ENCODE data around the gene SFI1. TPM values are rescaled to one million over a fixed set of nuclear protein-coding genes. Genes with fewer than 3 reads are reported as not detected.
"Not testable (repeated sequence)": the region's sequence is repeated elsewhere in the genome, so short reads cannot be mapped to it uniquely, and the experiment has no call there.

SFI1 gene
- total RNA-seq, 1 donor from 2014 or later: 8.8 TPM

DNA sequence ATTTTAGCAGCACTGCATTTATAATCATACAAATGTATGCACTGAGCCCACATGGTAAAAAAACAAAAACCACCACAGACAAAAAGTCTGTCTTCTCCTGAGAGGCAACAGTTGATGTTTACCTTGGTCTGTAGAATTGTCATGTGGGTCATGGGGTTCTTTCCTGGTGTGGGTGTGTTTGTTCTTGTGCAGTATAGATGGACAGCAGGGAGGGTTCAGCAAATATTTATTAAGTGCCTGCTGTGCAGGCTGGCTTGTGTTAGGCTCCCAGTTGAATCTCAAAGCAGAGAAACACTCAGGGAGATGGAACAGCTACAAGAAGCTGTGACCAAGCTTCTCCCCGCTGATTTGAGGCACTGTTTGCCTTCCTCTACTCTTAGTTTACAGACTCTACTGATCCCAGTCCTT is 83.5 kb downstream of the SFI1 start:
- no peak for DNase-seq
- ATAC-seq: no peak
- intact Hi-C loops (cut with micrococcal nuclease): no loop called here

- ATAC-seq (no peak), DNase-seq (no peak)
- intact Hi-C loops (cut with micrococcal nuclease): no loop called here
These were observed 87.6 kb downstream of the SFI1 start for GRCh38 chr22:31583861-31584485.

DNA sequence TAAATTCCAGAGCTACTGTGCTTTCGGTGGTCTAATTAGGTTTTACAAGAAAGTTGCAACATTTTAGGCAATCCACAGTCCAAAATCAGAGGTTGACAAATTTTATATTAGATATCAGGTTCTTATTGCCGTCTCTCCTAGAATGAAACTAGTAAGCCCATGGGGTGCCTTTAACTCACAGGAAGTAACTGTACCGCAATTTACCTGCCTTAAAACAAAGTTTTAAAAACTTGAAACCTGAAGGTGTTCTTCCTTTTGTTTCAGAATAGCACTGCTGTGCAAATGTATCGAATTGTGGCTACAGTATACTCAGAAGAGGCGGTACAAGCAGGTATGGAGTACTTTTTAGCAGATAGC is 88.4 kb downstream of the SFI1 start:
- intact Hi-C loops (cut with micrococcal nuclease): no loop called here
- DNase-seq (no peak), ATAC-seq (no peak)

DNA sequence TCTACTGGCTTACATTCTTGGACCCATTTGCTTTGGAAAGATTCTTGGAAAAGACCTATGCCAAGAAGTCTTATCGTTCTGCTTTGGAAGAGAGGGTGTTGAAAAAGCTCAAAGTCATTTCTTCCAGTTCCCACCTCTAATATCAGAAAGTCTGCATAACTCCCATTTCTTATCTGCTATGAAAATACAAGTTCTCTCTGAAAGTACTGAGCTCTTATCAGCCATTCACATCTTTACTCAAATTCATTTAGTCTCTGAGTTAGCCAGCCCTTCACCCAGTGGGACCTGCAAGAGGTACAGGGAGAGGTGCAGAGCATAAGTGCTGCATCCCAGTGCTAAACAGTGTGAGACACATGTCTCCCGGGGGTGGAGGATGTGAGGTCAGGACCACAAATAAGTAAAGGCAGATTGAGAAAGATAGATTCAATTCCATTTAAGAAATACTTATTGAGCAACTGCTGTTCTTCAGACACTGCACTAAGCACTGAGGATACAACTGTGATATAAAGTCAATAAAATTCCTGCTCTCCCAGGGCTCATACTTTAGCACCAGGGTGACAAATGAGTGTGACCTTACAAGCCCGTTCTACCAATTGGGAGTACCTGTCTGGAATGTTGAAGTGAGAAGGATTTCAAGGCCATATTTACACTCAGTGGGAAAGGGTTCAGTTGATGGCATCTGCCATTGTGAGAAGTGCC is 89.0 kb downstream of the SFI1 start:
- ATAC-seq (no peak), DNase-seq (no peak)
- intact Hi-C loops (cut with micrococcal nuclease): no loop called here

DNA sequence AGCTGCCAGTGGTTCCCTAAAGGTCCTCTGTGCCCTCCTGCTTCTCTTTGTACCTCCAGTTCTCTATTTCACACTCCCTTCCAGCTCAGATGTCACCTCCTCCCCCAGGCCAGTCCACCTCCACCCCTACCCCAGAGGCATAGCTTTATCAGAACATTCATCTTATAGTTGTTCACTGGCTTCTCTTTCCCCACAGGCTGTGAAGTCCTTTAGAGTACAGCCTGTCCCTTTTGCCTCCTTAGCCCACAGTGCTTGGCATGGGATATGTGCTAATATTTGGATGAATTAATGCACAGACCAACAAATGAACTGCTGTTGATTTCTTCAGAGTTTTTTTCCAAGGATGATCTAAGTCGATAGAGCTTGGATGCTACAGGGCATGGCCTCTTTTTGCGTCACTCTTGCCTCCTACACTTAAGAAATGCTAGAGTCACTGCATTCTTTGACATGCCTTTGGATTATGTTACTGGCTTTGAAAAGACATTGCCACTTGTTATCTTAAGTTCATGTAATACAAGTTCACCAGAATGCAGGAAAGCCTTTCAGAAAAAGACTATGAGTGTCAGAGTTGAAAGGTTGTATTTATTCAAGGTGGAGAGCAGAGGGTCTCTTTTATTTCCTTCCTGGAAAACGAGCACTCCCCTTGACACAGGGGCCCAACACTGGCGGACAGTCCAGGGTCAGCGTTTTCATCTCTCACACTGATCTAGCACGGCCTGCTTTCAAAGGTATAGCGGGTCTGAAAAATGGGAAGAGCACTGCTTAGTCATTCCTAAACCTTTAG is 90.0 kb downstream of the SFI1 start:
- DNase-seq: no peak
- intact Hi-C loops (cut with micrococcal nuclease): no loop called here
- ATAC-seq: peak; percentile 38

DNA sequence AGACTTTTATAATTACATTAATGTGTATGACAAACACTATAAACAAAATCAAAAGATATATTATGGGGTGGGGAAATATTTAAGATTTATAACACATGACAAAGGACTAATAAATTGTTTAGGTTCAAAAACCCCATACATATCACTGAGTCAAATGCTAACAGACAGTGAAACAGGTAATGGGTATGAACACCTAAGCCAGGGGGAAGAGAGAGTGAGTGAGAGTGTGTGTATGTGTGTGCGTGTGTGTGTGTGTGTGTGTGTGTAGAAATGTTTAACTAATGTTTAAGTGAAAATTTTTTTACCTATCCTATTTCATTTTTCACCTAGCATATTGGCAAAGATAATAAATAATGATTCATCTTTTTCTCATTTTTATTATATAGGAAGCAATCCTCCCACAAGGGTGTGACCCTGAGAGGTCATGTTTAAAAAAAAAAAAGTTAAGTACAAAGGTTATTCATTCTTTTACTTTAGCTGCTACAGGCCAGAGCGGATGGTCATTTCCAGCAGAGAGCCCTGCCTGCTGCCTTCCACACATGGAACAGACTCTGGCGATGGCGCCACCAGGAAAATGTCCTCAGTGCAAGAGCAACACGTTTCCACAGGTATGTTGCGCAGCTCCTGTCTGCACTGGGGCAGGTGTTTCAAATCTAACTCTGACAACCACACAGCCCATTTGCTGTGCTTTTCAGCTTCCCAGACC is 92.8 kb downstream of the SFI1 start:
- DNase-seq: no peak
- ATAC-seq: no peak
- intact Hi-C loops (cut with micrococcal nuclease): no loop called here

GRCh38 chr22:31590161-31590560 is 93.8 kb downstream of the SFI1 start:
- DNase-seq; intact Hi-C loops (cut with micrococcal nuclease); ATAC-seq: not testable (repeated sequence)

GRCh38 chr22:31595271-31595670 is 98.9 kb downstream of the SFI1 start:
- ATAC-seq: no peak
- intact Hi-C loops (cut with micrococcal nuclease): no loop called here

GRCh38 chr22:31602259-31602952 is 106.1 kb downstream of the SFI1 start:
- peak; percentile 92 for ATAC-seq
- DNase-seq: peak; percentile 35
- intact Hi-C loops (cut with micrococcal nuclease): no loop called here

More at GRCh38 chr22:31595271-31595670, 98.9 kb downstream of the SFI1 start:
- DNase-seq: no peak

- DNase-seq: no peak
- intact Hi-C loops (cut with micrococcal nuclease): no loop called here
- ATAC-seq: no peak
These were observed 106.8 kb downstream of the SFI1 start for GRCh38 chr22:31603081-31603525.

GRCh38 chr22:31603574-31603973 is 107.2 kb downstream of the SFI1 start:
- no peak for DNase-seq
- no peak for ATAC-seq
- intact Hi-C loops (cut with micrococcal nuclease): no loop called here

DNA sequence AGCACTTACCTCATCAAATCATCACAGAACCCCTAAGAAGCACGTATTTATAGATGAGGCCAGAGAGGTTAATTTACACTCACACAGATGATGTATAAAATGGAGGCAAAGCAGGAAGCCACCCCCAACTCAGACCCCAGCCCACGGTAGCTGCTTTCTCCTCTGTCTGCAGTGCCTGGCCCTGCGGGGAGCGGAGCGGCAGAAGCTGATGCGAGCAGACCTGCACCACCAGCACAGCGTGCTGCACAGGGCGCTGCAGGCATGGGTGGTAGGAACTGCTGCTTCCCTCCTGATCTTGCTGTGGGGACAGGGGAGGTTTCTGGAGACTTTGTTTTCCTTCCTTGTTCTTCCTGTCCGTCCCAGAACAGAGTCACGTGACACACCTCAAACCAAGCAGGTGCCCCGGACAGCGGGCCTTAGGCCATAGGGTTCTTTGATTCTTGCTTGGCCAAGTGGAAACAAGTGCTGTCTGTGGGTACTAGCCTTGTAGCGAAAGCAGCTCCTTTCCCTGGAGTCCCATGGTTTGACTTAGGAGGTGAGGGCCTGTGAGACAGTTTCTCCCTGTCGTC is 107.9 kb downstream of the SFI1 start:
- intact Hi-C loops (cut with micrococcal nuclease): no loop called here
- DNase-seq (no peak), ATAC-seq (no peak)

DNA sequence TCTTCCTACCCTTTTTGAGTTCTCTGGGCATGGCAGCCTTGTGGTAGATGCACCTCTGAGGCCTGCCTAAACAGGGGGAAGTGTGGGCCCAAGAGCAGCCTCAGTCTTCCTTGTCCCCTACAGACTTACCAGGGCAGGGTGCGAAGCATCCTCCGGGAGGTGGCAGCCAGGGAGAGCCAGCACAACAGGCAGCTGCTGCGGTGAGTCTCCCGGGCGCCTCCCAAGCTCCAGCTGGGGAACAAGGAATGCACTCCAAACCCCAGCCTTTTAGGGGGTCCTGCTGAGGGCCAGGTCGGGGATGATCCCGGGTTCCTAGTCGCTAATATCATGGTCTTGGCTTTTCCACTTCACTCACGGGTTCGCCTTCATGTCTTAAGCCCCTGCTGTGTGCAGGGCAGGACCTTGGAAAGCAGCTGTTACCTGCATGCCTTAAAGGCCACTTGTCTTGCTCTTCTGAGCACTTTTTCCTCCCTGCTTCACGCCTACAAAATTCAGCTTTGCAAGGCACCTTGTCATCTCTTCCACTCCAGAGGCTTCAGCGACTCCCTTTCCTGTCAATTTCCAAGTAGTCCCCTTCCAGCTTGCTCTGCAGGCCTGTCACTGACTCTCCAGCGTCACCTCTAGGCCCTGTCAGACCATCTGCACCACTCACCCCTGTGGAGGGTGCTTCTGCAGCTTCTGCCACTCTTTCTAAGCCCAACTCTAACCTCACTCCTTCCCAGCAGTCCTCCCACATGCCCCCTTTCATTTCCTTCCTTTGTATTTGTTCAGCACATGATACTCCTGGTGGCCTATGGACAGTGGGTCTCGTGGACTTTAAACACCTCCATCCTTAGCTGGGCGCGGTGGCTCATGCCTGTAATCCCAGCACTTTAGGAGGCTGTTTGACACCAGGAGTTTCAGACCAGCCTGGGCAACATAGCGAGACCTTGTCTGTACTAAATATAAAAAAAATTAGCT is 108.7 kb downstream of the SFI1 start:
- DNase-seq (no peak), ATAC-seq (no peak)
- intact Hi-C loops (cut with micrococcal nuclease): no loop called here

GRCh38 chr22:31605851-31606585 is 109.7 kb downstream of the SFI1 start:
- DNase-seq (no peak), ATAC-seq (no peak)
- intact Hi-C loops (cut with micrococcal nuclease): no loop called here

- DNase-seq (no peak), ATAC-seq (no peak)
- intact Hi-C loops (cut with micrococcal nuclease): no loop called here
These were observed 111.4 kb downstream of the SFI1 start for GRCh38 chr22:31607696-31608095.

- intact Hi-C loops (cut with micrococcal nuclease): no loop called here
- ATAC-seq (no peak), DNase-seq (no peak)
These were observed 113.4 kb downstream of the SFI1 start for GRCh38 chr22:31609716-31610115.

DNA sequence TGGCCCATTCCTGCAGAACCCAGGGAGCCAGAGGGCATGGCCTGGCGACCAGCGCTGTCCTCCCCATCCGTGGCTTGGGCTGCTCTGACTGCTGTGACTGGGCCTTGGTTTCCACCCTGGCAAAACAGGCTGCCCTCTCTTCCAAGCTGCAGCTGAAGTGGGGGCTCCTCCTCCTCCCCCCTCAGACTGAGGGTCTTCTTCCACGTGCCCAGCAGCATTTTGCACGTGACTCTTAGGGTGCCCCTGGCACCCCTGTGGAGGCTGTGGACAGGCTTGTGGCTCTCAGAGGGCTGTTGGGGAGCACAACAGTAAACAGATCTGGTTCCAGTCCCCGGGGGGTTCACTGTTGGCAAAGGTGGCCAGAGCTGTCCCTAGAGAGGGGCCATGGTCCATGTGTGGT is 114.3 kb downstream of the SFI1 start:
- intact Hi-C loops (cut with micrococcal nuclease): no loop called here
- no peak for ATAC-seq
- no peak for DNase-seq

Measured in left ventricle myocardium superior (tissue), 1 donor.